Naive thymus-derived CD8-positive, alpha-beta T cell (primary cell): ENCODE data around the gene PPM1G. TPM values are rescaled to one million over a fixed set of nuclear protein-coding genes. Genes with fewer than 3 reads are reported as not detected.

Experiments
- ATAC-seq, 2 donors: fragments of 150-1000 bp; cut with Tn5 transposase in 1 of 2; sonication (Bioruptor Pico), chemical (Tn5 transposase) in 1 of 2; 1 replicate in 1 of 2; 2 replicates in 1 of 2; pipeline ENCODE4 v1.10.0; 2021; ENCODE audit warnings: mild to moderate bottlenecking in 2 of 2, moderate library complexity in 2 of 2
- POLR2A ChIA-PET: fragments of 350-600 bp; sonication (Branson Sonifier 250); formaldehyde crosslinking; loops from one replicate; lab custom pipeline; 2021; ENCODE audit warnings: antibody characterized with exemption; lab: Charles Lee
- DNase-seq, 10 donors: peaks; one replicate each; pipeline versions ENCODE4 v3.0.0 to v3.0.0-alpha.2; 2020 to 2022
- H3K27ac Mint-ChIP-seq, 10 donors: one replicate each; pipeline ENCODE4 v1.8.0; 2020 to 2022; ENCODE audit warnings: mild to moderate bottlenecking in 10 of 10, mixed read lengths in 10 of 10, moderate library complexity in 4 of 10, inconsistent platforms in 1 of 10
- H3K27me3 Mint-ChIP-seq, 5 donors: one replicate each; pipeline ENCODE4 v1.8.0; 2021 to 2022; ENCODE audit warnings: mixed read lengths in 5 of 5
- H3K36me3 Mint-ChIP-seq, 3 donors: one replicate each; pipeline ENCODE4 v1.8.0; 2020 to 2022; ENCODE audit warnings: mixed read lengths in 3 of 3, mild to moderate bottlenecking in 2 of 3, inconsistent platforms in 1 of 3
- H3K4me1 Mint-ChIP-seq, 4 donors: one replicate each; pipeline ENCODE4 v1.8.0; 2021 to 2022; ENCODE audit warnings: mixed read lengths in 4 of 4
- H3K4me3 Mint-ChIP-seq, 10 donors: one replicate each; pipeline ENCODE4 v1.8.0; 2020 to 2022; ENCODE audit warnings: mild to moderate bottlenecking in 10 of 10, mixed read lengths in 10 of 10, moderate library complexity in 6 of 10, inconsistent platforms in 1 of 10
- H3K9me3 Mint-ChIP-seq, 9 donors: one replicate each; pipeline ENCODE4 v1.8.0; 2020 to 2022; ENCODE audit warnings: mixed read lengths in 9 of 9, mild to moderate bottlenecking in 3 of 9, inconsistent platforms in 1 of 9, moderate library complexity in 1 of 9
- polyA plus RNA-seq, 3 donors: library from polyadenylated mRNA; unstranded; fragments of 300-500 nt; fragmentation: Illumina TruSeq; gene quantifications; one replicate each; pipeline ENCODE4 v1.2.3, GENCODE V29; 2021
- total RNA-seq, 8 experiments: library from RNA in 2 of 8; stranded (reverse) in 2 of 8; gene quantifications; one replicate each; pipeline ENCODE4 v1.2.3 and lab custom pipeline; 2021 to 2026

PPM1G gene
- total and polyA plus RNA-seq, 5 experiments from 2014 or later: 46.3 to 85.2 (median 57.1) TPM

DNA sequence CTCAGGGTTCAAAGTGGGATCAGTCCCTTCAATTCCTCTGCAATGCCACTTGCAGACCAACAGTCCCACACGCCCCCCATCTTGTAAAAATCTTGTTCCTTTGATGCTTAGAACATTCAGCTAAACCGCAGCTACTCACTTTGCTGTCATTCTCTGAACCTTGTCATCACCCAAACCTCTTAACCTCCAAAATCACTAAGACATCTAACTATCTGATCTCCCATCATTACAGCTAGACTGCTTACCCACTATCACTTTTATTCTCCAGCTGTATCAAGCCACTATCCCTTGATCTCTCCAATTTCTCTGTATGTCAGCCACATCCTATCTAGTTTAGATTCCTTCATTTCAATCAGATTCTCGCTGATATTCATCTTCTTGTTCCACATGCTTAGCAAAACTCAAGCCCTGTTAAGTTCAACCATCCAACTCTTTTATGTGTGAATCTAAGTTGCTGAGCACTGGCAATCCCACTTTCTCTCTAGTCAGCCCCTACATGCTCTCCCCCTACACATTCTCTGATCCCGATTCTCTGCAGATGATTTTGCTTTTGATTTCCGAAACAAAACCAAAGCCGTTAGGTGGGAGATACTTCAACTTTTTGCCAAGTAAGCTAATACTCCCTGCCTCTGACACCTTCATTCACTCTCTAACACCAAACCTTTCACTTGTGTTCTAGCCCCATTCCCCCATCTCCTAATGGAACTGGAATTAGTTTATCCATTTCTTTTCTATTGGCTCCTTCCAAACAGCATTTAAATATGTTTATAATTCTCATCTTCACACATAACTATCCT is 57.4 kb downstream of the PPM1G start:
- DNase-seq (peak in 4 of 10 donors; percentile 21 to 64 (median 46)), ATAC-seq (peak in 1 of 2 donors; percentile 36)
- H3K27ac Mint-ChIP-seq: peak overlapping the region; percentile 7 to 85 (median 64)
- no peaks in the 10 kb centered on the region for H3K9me3 Mint-ChIP-seq
- H3K36me3 Mint-ChIP-seq: peaks cover 0 to 22% (median 0%) of the 10 kb centered on the region in 3 donors
- H3K4me1 Mint-ChIP-seq: peaks cover 24 to 74% (median 64%) of the 10 kb centered on the region in 4 donors
- POLR2A ChIA-PET: interaction anchor here (0.6 to 1.7 kb wide), 5 partner anchors 14 to 77 kb away, joined by 3 to 5 read pairs (median 3); partner anchors contain the start of genes MPV17 and NRBP1
- H3K4me3 Mint-ChIP-seq: peak overlapping the region in 9 of 10 donors; percentile 12 to 59 (median 31)
- no peaks in the 10 kb centered on the region for H3K27me3 Mint-ChIP-seq

DNA sequence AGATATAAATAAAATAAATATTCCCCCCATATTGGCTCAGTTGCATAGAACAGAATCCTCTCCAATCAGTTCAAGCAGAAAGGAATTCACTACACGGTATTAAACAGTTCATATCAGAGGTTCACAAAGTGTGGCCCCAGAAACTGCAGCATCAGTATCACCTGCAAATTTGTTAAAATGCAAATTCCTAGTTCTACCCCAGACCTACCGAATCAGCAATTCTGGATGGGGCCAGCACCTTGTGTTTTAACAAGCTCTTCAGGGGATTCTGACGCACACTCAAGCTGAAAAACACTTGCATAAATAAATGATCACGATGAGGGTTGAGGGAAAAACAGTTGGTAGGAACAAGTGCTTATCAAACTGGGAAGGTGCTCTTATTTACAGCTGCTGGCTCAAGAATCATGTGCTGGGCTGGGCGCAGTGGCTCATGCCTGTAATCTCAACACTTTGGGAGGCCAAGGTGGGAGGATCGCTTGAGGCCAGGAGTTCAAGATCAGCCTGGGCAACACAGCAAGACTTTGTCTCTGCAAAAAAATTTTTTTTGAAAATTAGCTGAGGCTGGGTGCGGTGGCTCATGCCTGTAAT is 59.2 kb downstream of the PPM1G start:
- POLR2A ChIA-PET: interaction anchor here (0.7 kb wide), 1 partner anchor 78 kb away, joined by 3 read pairs; no protein-coding TSS in a partner anchor
- no peak overlapping the region for H3K27ac Mint-ChIP-seq
- no peaks in the 10 kb centered on the region for H3K9me3 Mint-ChIP-seq
- no peaks in the 10 kb centered on the region for H3K27me3 Mint-ChIP-seq
- H3K36me3 Mint-ChIP-seq: peaks cover 0 to 29% (median 0%) of the 10 kb centered on the region in 3 donors
- ATAC-seq: no peak
- H3K4me3 Mint-ChIP-seq: peak overlapping the region in 1 of 10 donors; percentile 34
- peaks cover 23 to 67% (median 57%) of the 10 kb centered on the region in 4 donors for H3K4me1 Mint-ChIP-seq
- no peak for DNase-seq

DNA sequence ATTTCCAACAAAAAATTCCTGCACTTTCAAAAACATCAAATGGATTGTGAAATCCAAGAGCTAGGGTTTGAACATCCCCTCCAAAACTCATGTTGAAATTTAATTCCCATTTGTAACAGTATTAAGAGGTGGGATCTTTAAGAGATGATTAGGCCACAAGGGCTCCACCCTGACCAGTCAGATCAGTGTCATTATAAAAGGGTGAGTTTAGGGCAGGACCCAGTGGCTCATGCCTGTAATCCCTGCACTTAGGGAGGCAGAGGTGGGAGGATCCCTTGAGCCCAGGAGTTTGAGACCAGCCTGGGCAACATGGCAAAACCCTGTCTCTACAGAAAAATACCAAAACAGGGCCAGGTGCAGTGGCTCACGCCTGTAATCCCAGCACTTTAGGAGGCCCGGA is 61.8 kb downstream of the PPM1G start:
- DNase-seq: no peak
- H3K9me3 Mint-ChIP-seq: no peaks in the 10 kb centered on the region
- POLR2A ChIA-PET: no interaction called here
- peaks cover 23 to 51% (median 39%) of the 10 kb centered on the region in 4 donors for H3K4me1 Mint-ChIP-seq
- no peak overlapping the region for H3K4me3 Mint-ChIP-seq
- H3K36me3 Mint-ChIP-seq: peaks cover 0 to 36% (median 0%) of the 10 kb centered on the region in 3 donors
- H3K27ac Mint-ChIP-seq: no peak overlapping the region
- H3K27me3 Mint-ChIP-seq: no peaks in the 10 kb centered on the region
- ATAC-seq: no peak

DNA sequence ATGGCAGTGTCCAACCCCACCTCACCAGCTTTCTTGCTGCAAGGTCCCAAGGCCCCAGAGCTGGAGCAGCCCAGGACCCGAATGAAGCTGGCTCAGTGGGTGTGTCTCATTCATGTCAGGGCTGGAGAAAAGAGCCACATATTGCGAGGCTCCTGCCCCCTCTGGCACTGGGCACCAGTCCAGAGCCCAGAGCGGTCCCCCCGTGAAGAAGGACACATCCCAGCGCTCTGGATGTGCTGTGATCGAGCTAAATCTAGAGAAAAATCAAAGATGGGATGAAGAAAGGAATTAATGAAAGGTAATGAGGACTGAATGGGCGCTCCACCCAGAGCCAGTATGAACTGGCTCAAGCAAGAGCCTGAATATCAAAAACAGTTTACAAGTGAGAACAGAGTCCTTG is 73.2 kb downstream of the PPM1G start:
- Mint-ChIP-seq H3K9me3 (no peaks in the 10 kb centered on the region), H3K27me3 (no peaks in the 10 kb centered on the region), H3K36me3 (peaks cover 0 to 82% (median 26%) of the 10 kb centered on the region in 3 donors), H3K4me3 (no peak overlapping the region), H3K4me1 (peaks cover 0 to 5% (median 2%) of the 10 kb centered on the region in 4 donors), H3K27ac (no peak overlapping the region)
- POLR2A ChIA-PET: interaction anchor here (1.1 kb wide), 1 partner anchor 12 kb away, joined by 4 read pairs; no protein-coding TSS in a partner anchor
- no peak for ATAC-seq
- DNase-seq: no peak

DNA sequence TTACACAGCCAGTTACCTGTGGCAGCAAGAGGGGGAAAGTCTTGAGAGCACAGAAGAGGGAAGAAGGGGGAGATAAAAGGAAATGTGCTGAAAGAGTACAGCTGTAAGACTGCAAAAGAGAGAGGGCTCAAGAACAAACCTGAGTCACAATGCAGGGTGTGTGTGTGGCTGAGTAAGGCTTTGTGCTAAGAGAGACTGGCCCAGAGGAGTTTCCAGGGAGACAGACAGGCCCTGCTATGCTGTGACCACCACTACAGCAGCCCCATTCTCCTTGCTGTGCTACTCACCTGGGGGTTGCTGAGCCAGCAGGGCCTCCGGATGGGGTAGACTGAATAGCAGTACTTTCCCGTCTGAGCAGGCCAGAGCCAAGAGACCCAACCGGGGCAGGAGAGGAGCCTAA is 74.1 kb downstream of the PPM1G start:
- Mint-ChIP-seq H3K27ac (peak overlapping the region in 4 of 10 donors; percentile 8 to 88 (median 50)), H3K36me3 (peaks cover 0 to 81% (median 22%) of the 10 kb centered on the region in 3 donors), H3K27me3 (no peaks in the 10 kb centered on the region), H3K4me3 (no peak overlapping the region), H3K4me1 (peaks cover 0 to 5% (median under 1%) of the 10 kb centered on the region in 4 donors), H3K9me3 (no peaks in the 10 kb centered on the region)
- POLR2A ChIA-PET: no interaction called here
- DNase-seq (no peak), ATAC-seq (no peak)

Other genes with a start within 250 kb of the PPM1G start
- gene ATRAID, start 197.6 kb downstream of the PPM1G start, total RNA-seq: 100 to 1,000 TPM; 105 TPM
- 100 to 1,000 TPM; 299 to 388 (median 360) TPM for gene ATRAID, start 197.6 kb downstream of the PPM1G start, polyA plus RNA-seq
- 10 to 100 TPM; 39.1 to 39.5 TPM for gene SLC5A6, start 197.3 kb downstream of the PPM1G start, total RNA-seq
- 10 to 100 TPM; 14.3 to 17.8 (median 17.2) TPM for gene SLC5A6, start 197.3 kb downstream of the PPM1G start, polyA plus RNA-seq
- 10 to 100 TPM; 52.8 to 59.7 TPM for gene CAD, start 192.2 kb downstream of the PPM1G start, total RNA-seq
- gene CAD, start 192.2 kb downstream of the PPM1G start, polyA plus RNA-seq: 10 to 100 TPM; 18.0 to 31.9 (median 27.7) TPM
- not detected for gene SLC30A3, start 146.5 kb downstream of the PPM1G start, total RNA-seq
- under 1 TPM in 1 of 3 donors, not detected in 2; 0.13 TPM for gene SLC30A3, start 146.5 kb downstream of the PPM1G start, polyA plus RNA-seq
- not detected for gene DNAJC5G, start 134.2 kb downstream of the PPM1G start, total RNA-seq
- not detected for gene DNAJC5G, start 134.2 kb downstream of the PPM1G start, polyA plus RNA-seq
- under 1 TPM in 1 of 2 experiments, not detected in 1; 0.19 TPM for gene TRIM54, start 127.2 kb downstream of the PPM1G start, total RNA-seq
- gene TRIM54, start 127.2 kb downstream of the PPM1G start, polyA plus RNA-seq: not detected
- 1 to 10 TPM; 5.9 to 6.9 TPM for gene UCN, start 101.1 kb downstream of the PPM1G start, total RNA-seq
- gene UCN, start 101.1 kb downstream of the PPM1G start, polyA plus RNA-seq: 1 to 10 TPM in 2 of 3 donors, under 1 TPM in 1; 0.54 to 1.3 (median 1.2) TPM
- gene MPV17, start 86.5 kb downstream of the PPM1G start, total RNA-seq: 100 to 1,000 TPM; 109 to 111 TPM
- 100 to 1,000 TPM; 110 to 135 (median 124) TPM for gene MPV17, start 86.5 kb downstream of the PPM1G start, polyA plus RNA-seq
- 100 to 1,000 TPM in 1 of 2 experiments, 10 to 100 TPM in 1; 96.5 to 105 TPM for gene GTF3C2, start 52.8 kb downstream of the PPM1G start, total RNA-seq
- 10 to 100 TPM; 26.2 to 46.1 (median 31.3) TPM for gene GTF3C2, start 52.8 kb downstream of the PPM1G start, polyA plus RNA-seq
- gene EIF2B4, start 39.3 kb downstream of the PPM1G start, total RNA-seq: 10 to 100 TPM; 54.9 to 55.5 TPM
- 10 to 100 TPM; 26.4 to 41.2 (median 30.0) TPM for gene EIF2B4, start 39.3 kb downstream of the PPM1G start, polyA plus RNA-seq
- gene SNX17, start 39.0 kb downstream of the PPM1G start, total RNA-seq: 100 to 1,000 TPM; 121 to 122 TPM
- gene SNX17, start 39.0 kb downstream of the PPM1G start, polyA plus RNA-seq: 100 to 1,000 TPM; 200 to 217 (median 215) TPM
- gene ZNF513, start 28.9 kb downstream of the PPM1G start, total RNA-seq: 10 to 100 TPM; 18.6 to 18.8 TPM
- gene ZNF513, start 28.9 kb downstream of the PPM1G start, polyA plus RNA-seq: 1 to 10 TPM; 2.0 to 6.0 (median 2.5) TPM
- gene NRBP1, start 19.0 kb upstream of the PPM1G start, total RNA-seq: 100 to 1,000 TPM; 118 TPM
- gene NRBP1, start 19.0 kb upstream of the PPM1G start, polyA plus RNA-seq: 100 to 1,000 TPM in 1 of 3 donors, 10 to 100 TPM in 2; 73.4 to 107 (median 78.8) TPM
- 10 to 100 TPM; 20.9 to 23.7 TPM for gene KRTCAP3, start 32.8 kb upstream of the PPM1G start, total RNA-seq
- gene KRTCAP3, start 32.8 kb upstream of the PPM1G start, polyA plus RNA-seq: 1 to 10 TPM; 3.1 to 3.9 (median 3.6) TPM
- gene IFT172, start 80.2 kb upstream of the PPM1G start, total RNA-seq: 10 to 100 TPM; 32.2 to 40.6 TPM
- 1 to 10 TPM; 1.1 to 4.9 (median 3.4) TPM for gene IFT172, start 80.2 kb upstream of the PPM1G start, polyA plus RNA-seq
- gene FNDC4, start 85.6 kb upstream of the PPM1G start, total RNA-seq: not detected
- gene FNDC4, start 85.6 kb upstream of the PPM1G start, polyA plus RNA-seq: under 1 TPM in 2 of 3 donors, not detected in 1; 0.09 to 0.15 TPM
- not detected for gene GCKR, start 87.2 kb upstream of the PPM1G start, total RNA-seq
- not detected for gene GCKR, start 87.2 kb upstream of the PPM1G start, polyA plus RNA-seq
- gene ZNF512, start 173.5 kb upstream of the PPM1G start, total RNA-seq: 10 to 100 TPM; 68.1 to 73.5 TPM
- gene ZNF512, start 173.5 kb upstream of the PPM1G start, polyA plus RNA-seq: 10 to 100 TPM; 35.3 to 58.9 (median 50.1) TPM
- 1 to 10 TPM; 1.6 to 1.8 TPM for gene CCDC121, start 219.4 kb upstream of the PPM1G start, total RNA-seq
- gene CCDC121, start 219.4 kb upstream of the PPM1G start, polyA plus RNA-seq: 1 to 10 TPM in 1 of 3 donors, under 1 TPM in 2; 0.38 to 1.8 (median 0.99) TPM
- 10 to 100 TPM; 26.4 to 27.1 TPM for gene GPN1, start 219.5 kb upstream of the PPM1G start, total RNA-seq
- 10 to 100 TPM; 57.1 to 70.4 (median 61.3) TPM for gene GPN1, start 219.5 kb upstream of the PPM1G start, polyA plus RNA-seq